Dendritic cell treated with granulocyte-macrophage colony-stimulating factor and Interleukin-4, amounts not matched to agents 40 ng/mL and 50 ng/mL, for 4 days (primary cell): ENCODE data around the gene KIF1C.

ENCODE experiments used
- H3K27ac Mint-ChIP-seq: one replicate; pipeline ENCODE4 v1.8.0; 2022; ENCODE audit warnings: mild to moderate bottlenecking, mixed read lengths
- H3K27me3 Mint-ChIP-seq: one replicate; pipeline ENCODE4 v1.8.0; 2022; ENCODE audit warnings: mild to moderate bottlenecking, mixed read lengths
- H3K36me3 Mint-ChIP-seq: one replicate; pipeline ENCODE4 v1.8.0; 2022; ENCODE audit warnings: low read depth, mixed read lengths
- H3K4me1 Mint-ChIP-seq: one replicate; pipeline ENCODE4 v1.8.0; 2022; ENCODE audit warnings: low read depth, mixed read lengths
- H3K4me3 Mint-ChIP-seq: one replicate; pipeline ENCODE4 v1.8.0; 2022; ENCODE audit warnings: mild to moderate bottlenecking, moderate library complexity, mixed read lengths
- H3K9me3 Mint-ChIP-seq: one replicate; pipeline ENCODE4 v1.8.0; 2022; ENCODE audit warnings: mixed read lengths
- intact Hi-C: fragments of 100-400 bp; cut with micrococcal nuclease; formaldehyde crosslinking; loops from one replicate; pipeline ENCODE4 v1.15.0; 2022

The KIF1C gene

GRCh38 chr17:4974115-4974670 is 23.6 kb upstream of the KIF1C start:
- H3K27me3 Mint-ChIP-seq: no peaks in the 10 kb centered on the region
- intact Hi-C loops: no loop called here
- H3K9me3 Mint-ChIP-seq: no peaks in the 10 kb centered on the region
- H3K36me3 Mint-ChIP-seq: peaks cover 29% of the 10 kb centered on the region
- peak overlapping the region; percentile 47 for H3K27ac Mint-ChIP-seq
- H3K4me3 Mint-ChIP-seq: no peak overlapping the region
- peaks cover 51% of the 10 kb centered on the region for H3K4me1 Mint-ChIP-seq

- Mint-ChIP-seq H3K36me3 (peaks cover 72% of the 10 kb centered on the region), H3K27ac (peak overlapping the region; percentile 74), H3K4me3 (peak overlapping the region; percentile 27)
These were observed 19.0 kb upstream of the KIF1C start for GRCh38 chr17:4978726-4979125.

GRCh38 chr17:4980644-4981216 is 17.0 kb upstream of the KIF1C start:
- Mint-ChIP-seq H3K36me3 (peaks cover 87% of the 10 kb centered on the region), H3K4me1 (peaks cover 65% of the 10 kb centered on the region), H3K27ac (peak overlapping the region; percentile 71), H3K9me3 (no peaks in the 10 kb centered on the region), H3K4me3 (no peak overlapping the region), H3K27me3 (no peaks in the 10 kb centered on the region)
- intact Hi-C loops: loop anchor here (2.0 kb wide), 1 partner anchor 82 kb away; no protein-coding TSS in a partner anchor

More at GRCh38 chr17:4978726-4979125, 19.0 kb upstream of the KIF1C start:
- H3K4me1 Mint-ChIP-seq: peaks cover 75% of the 10 kb centered on the region
- H3K27me3 Mint-ChIP-seq: no peaks in the 10 kb centered on the region
- H3K9me3 Mint-ChIP-seq: no peaks in the 10 kb centered on the region
- intact Hi-C loops: no loop called here

- no peak overlapping the region for H3K4me3 Mint-ChIP-seq
- peaks cover 93% of the 10 kb centered on the region for H3K36me3 Mint-ChIP-seq
- no peaks in the 10 kb centered on the region for H3K9me3 Mint-ChIP-seq
- intact Hi-C loops: no loop called here
- H3K4me1 Mint-ChIP-seq: peaks cover 76% of the 10 kb centered on the region
- no peaks in the 10 kb centered on the region for H3K27me3 Mint-ChIP-seq
- peak overlapping the region; percentile 38 for H3K27ac Mint-ChIP-seq
These were observed 15.4 kb upstream of the KIF1C start for GRCh38 chr17:4982305-4982704.

GRCh38 chr17:4986403-4986802 is 11.3 kb upstream of the KIF1C start:
- Mint-ChIP-seq H3K4me1 (peaks cover 64% of the 10 kb centered on the region), H3K27ac (peak overlapping the region; percentile 93)
- intact Hi-C loops: loop anchor here (2.0 to 5.0 kb wide), 3 partner anchors 20 to 46 kb away; partner anchors contain the start of genes PFN1 and SPAG7

GRCh38 chr17:4986951-4987766 is 10.6 kb upstream of the KIF1C start, which contains the start of gene CAMTA2:
TSS of gene CAMTA2 (minus strand) at chr17:4987675. CDS start at chr17:4986222, 1,453 bp downstream.
- Mint-ChIP-seq H3K27ac (peak within 1 kb of the TSS; percentile 93), H3K4me1 (peaks cover 62% of the 10 kb centered on the region), H3K9me3 (no peaks in the 10 kb centered on the region), H3K4me3 (peak within 1 kb of the TSS; percentile 91), H3K27me3 (no peaks in the 10 kb centered on the region), H3K36me3 (peaks cover 66% of the 10 kb centered on the region)
- intact Hi-C loops: loop anchor here (2.0 to 5.0 kb wide), 3 partner anchors 20 to 45 kb away; partner anchors contain the start of genes PFN1 and SPAG7

More at GRCh38 chr17:4986403-4986802, 11.3 kb upstream of the KIF1C start:
- H3K9me3 Mint-ChIP-seq: no peaks in the 10 kb centered on the region
- no peaks in the 10 kb centered on the region for H3K27me3 Mint-ChIP-seq
- peaks cover 69% of the 10 kb centered on the region for H3K36me3 Mint-ChIP-seq
- H3K4me3 Mint-ChIP-seq: peak overlapping the region; percentile 91

GRCh38 chr17:4987767-4988567 is 9.8 kb upstream of the KIF1C start:
- no peaks in the 10 kb centered on the region for H3K27me3 Mint-ChIP-seq
- intact Hi-C loops: loop anchor here (2.0 to 5.0 kb wide), 3 partner anchors 21 to 44 kb away; partner anchors contain the start of genes PFN1 and SPAG7
- H3K27ac Mint-ChIP-seq: peak overlapping the region; percentile 93
- no peaks in the 10 kb centered on the region for H3K9me3 Mint-ChIP-seq
- H3K4me1 Mint-ChIP-seq: peaks cover 54% of the 10 kb centered on the region
- peaks cover 58% of the 10 kb centered on the region for H3K36me3 Mint-ChIP-seq
- peak overlapping the region; percentile 91 for H3K4me3 Mint-ChIP-seq

GRCh38 chr17:4994081-4994595 is 3.6 kb upstream of the KIF1C start:
- Mint-ChIP-seq H3K4me3 (no peak overlapping the region), H3K27me3 (peaks cover 27% of the 10 kb centered on the region), H3K27ac (no peak overlapping the region), H3K36me3 (peaks cover 26% of the 10 kb centered on the region), H3K9me3 (no peaks in the 10 kb centered on the region), H3K4me1 (peaks cover 34% of the 10 kb centered on the region)
- intact Hi-C loops: no loop called here

- peaks cover 38% of the 10 kb centered on the region for H3K4me1 Mint-ChIP-seq
- peaks cover 27% of the 10 kb centered on the region for H3K27me3 Mint-ChIP-seq
- H3K36me3 Mint-ChIP-seq: peaks cover 54% of the 10 kb centered on the region
- no peaks in the 10 kb centered on the region for H3K9me3 Mint-ChIP-seq
- H3K27ac Mint-ChIP-seq: peak overlapping the region; percentile 89
- intact Hi-C loops: no loop called here
- peak overlapping the region; percentile 95 for H3K4me3 Mint-ChIP-seq
These were observed 429 bp downstream of the KIF1C start for GRCh38 chr17:4998027-4998731.

- no peaks in the 10 kb centered on the region for H3K9me3 Mint-ChIP-seq
- peaks cover 38% of the 10 kb centered on the region for H3K4me1 Mint-ChIP-seq
- peak overlapping the region; percentile 89 for H3K27ac Mint-ChIP-seq
- H3K4me3 Mint-ChIP-seq: peak overlapping the region; percentile 95
- H3K36me3 Mint-ChIP-seq: peaks cover 61% of the 10 kb centered on the region
- intact Hi-C loops: no loop called here
- H3K27me3 Mint-ChIP-seq: peaks cover 27% of the 10 kb centered on the region
These were observed 1.1 kb downstream of the KIF1C start for GRCh38 chr17:4998732-4999429.

GRCh38 chr17:4999430-5000093 is 1.8 kb downstream of the KIF1C start:
- Mint-ChIP-seq H3K27ac (peak overlapping the region; percentile 89), H3K36me3 (peaks cover 68% of the 10 kb centered on the region), H3K4me3 (peak overlapping the region; percentile 95), H3K27me3 (peaks cover 23% of the 10 kb centered on the region), H3K4me1 (peaks cover 38% of the 10 kb centered on the region), H3K9me3 (no peaks in the 10 kb centered on the region)
- intact Hi-C loops: no loop called here

GRCh38 chr17:5000237-5000639 is 2.5 kb downstream of the KIF1C start:
- Mint-ChIP-seq H3K9me3 (no peaks in the 10 kb centered on the region), H3K27me3 (peaks cover 16% of the 10 kb centered on the region), H3K4me3 (no peak overlapping the region), H3K4me1 (peaks cover 34% of the 10 kb centered on the region), H3K27ac (no peak overlapping the region), H3K36me3 (peaks cover 75% of the 10 kb centered on the region)
- intact Hi-C loops: no loop called here
